IMR-90 (cell line): ENCODE measurements around the gene GLIPR1. TPM values are rescaled to one million over a fixed set of nuclear protein-coding genes. Genes with fewer than 3 reads are reported as not detected.

ENCODE experiments used
- ATAC-seq: fragments of 200-7000 bp; cut with Tn5 transposase; 2 replicates; pipeline ENCODE4 v1.9.1; 2020; ENCODE audit warnings: low read depth, mild to moderate bottlenecking, moderate library complexity
- BruUV-seq: library from RNA; stranded (reverse); fragments of 400-500 nt; replicated peaks from 2 replicates; lab custom pipeline; 2021; lab: Mats Ljungman, UMichigan
- CTCF ChIA-PET: fragments of 300-600 bp; formaldehyde crosslinking; extraction: SDS; loops from one replicate; lab custom pipeline; 2021; ENCODE audit warnings: antibody characterized with exemption; lab: Yijun Ruan, JAX
- POLR2A ChIA-PET: fragments of 300-600 bp; sonication (Branson Sonifier 250); formaldehyde crosslinking; loops from one replicate; lab custom pipeline; 2022; ENCODE audit warnings: antibody characterized with exemption; ENCODE audit not compliant: unreplicated experiment; lab: Charles Lee
- DNase-seq: peaks from one replicate; pipeline ENCODE4 v3.0.0; 2013
- H2AFZ ChIP-seq: replicated peaks from 2 replicates; pipeline ENCODE3; 2013; ENCODE audit warnings: low read length, mild to moderate bottlenecking; ENCODE audit not compliant: poor library complexity
- H2AK5ac ChIP-seq: 2 replicates; pipeline ENCODE4 v1.6.1; 2013; ENCODE audit warnings: low read depth, low read length, inconsistent platforms
- H2AK9ac ChIP-seq: replicated peaks from 2 replicates; pipeline ENCODE3; 2013; ENCODE audit warnings: mild to moderate bottlenecking, low read depth, low read length, moderate library complexity; ENCODE audit not compliant: poor library complexity
- H2BK120ac ChIP-seq: 2 replicates; pipeline ENCODE4 v1.6.1; 2013; ENCODE audit warnings: low read depth, low read length, inconsistent platforms
- H2BK15ac ChIP-seq: 3 replicates; pipeline ENCODE4 v1.6.1; 2013; ENCODE audit warnings: low read depth, low read length, inconsistent platforms
- H2BK20ac ChIP-seq: 2 replicates; pipeline ENCODE4 v1.6.1; 2013; ENCODE audit warnings: low read depth, mild to moderate bottlenecking, inconsistent platforms, low read length, moderate library complexity
- H2BK5ac ChIP-seq: 2 replicates; pipeline ENCODE4 v1.6.1; 2013; ENCODE audit warnings: mild to moderate bottlenecking, low read depth, low read length, inconsistent platforms; ENCODE audit not compliant: poor library complexity, severe bottlenecking
- H3K14ac ChIP-seq: replicated peaks from 2 replicates; pipeline ENCODE4 v1.6.1; 2013; ENCODE audit warnings: low read depth, low read length, inconsistent platforms
- H3K18ac ChIP-seq: 2 replicates; pipeline ENCODE4 v1.6.1; 2013; ENCODE audit warnings: low read depth, low read length, control low read depth
- H3K23ac ChIP-seq: 2 replicates; pipeline ENCODE4 v1.6.1; 2013; ENCODE audit warnings: low read depth, low read length, inconsistent platforms
- H3K27ac ChIP-seq: 2 replicates; pipeline ENCODE4 v1.5.1; 2013; ENCODE audit warnings: mild to moderate bottlenecking, control low read depth, low read length; ENCODE audit not compliant: insufficient read depth
- H3K27me3 ChIP-seq: 2 replicates; pipeline ENCODE4 v1.6.1; 2013; ENCODE audit warnings: low read length; ENCODE audit not compliant: control insufficient read depth, insufficient read depth
- H3K36me3 ChIP-seq: 2 replicates; pipeline ENCODE4 v1.6.1; 2013; ENCODE audit warnings: low read length, mixed read lengths; ENCODE audit not compliant: control insufficient read depth, insufficient read depth
- H3K4ac ChIP-seq: 2 replicates; pipeline ENCODE4 v1.6.1; 2013; ENCODE audit warnings: low read depth, low read length, inconsistent platforms
- H3K4me1 ChIP-seq: 2 replicates; pipeline ENCODE4 v1.6.1; 2013; ENCODE audit warnings: low read length, mixed read lengths; ENCODE audit not compliant: control insufficient read depth, insufficient read depth
- H3K4me2 ChIP-seq: 2 replicates; pipeline ENCODE4 v1.6.1; 2013; ENCODE audit warnings: low read depth, mild to moderate bottlenecking, control low read depth, low read length, moderate library complexity
- H3K4me3 ChIP-seq: 2 replicates; pipeline ENCODE4 v1.5.1; 2013; ENCODE audit warnings: low read depth, mild to moderate bottlenecking, control low read depth, low read length, moderate library complexity; ENCODE audit not compliant: insufficient read depth
- H3K56ac ChIP-seq: 2 replicates; pipeline ENCODE4 v1.6.1; 2013; ENCODE audit warnings: low read length, inconsistent platforms; ENCODE audit not compliant: insufficient read depth; ENCODE audit errors: extremely low read depth
- H3K79me1 ChIP-seq, 2 experiments: 2 replicates each; pipeline ENCODE4 v1.6.1; 2013; ENCODE audit warnings: low read length in 2 of 2, inconsistent platforms in 1 of 2, low read depth in 1 of 2
- H3K9ac ChIP-seq: 2 replicates; pipeline ENCODE4 v1.6.1; 2013; ENCODE audit warnings: low read depth, low read length, control low read depth
- H3K9me1 ChIP-seq: 2 replicates; pipeline ENCODE4 v1.6.1; 2013; ENCODE audit warnings: low read length, inconsistent platforms; ENCODE audit not compliant: insufficient read depth
- H3K9me3 ChIP-seq: 2 replicates; pipeline ENCODE4 v1.6.1; 2013; ENCODE audit warnings: low read length; ENCODE audit not compliant: control insufficient read depth, insufficient read depth
- H4K20me1 ChIP-seq: 2 replicates; pipeline ENCODE4 v1.6.1; 2013; ENCODE audit warnings: low read length, inconsistent platforms; ENCODE audit not compliant: insufficient read depth
- H4K5ac ChIP-seq: 2 replicates; pipeline ENCODE4 v1.6.1; 2013; ENCODE audit warnings: mild to moderate bottlenecking, low read depth, low read length, control low read depth
- H4K8ac ChIP-seq, 2 experiments: 2 replicates each; pipeline ENCODE4 v1.6.1; 2013; ENCODE audit warnings: low read depth in 2 of 2, low read length in 2 of 2, control low read depth in 1 of 2, inconsistent platforms in 1 of 2
- H4K91ac ChIP-seq: 2 replicates; pipeline ENCODE4 v1.6.1; 2013; ENCODE audit warnings: low read depth, low read length, inconsistent platforms; ENCODE audit not compliant: insufficient read depth
- BHLHE40 ChIP-seq: fragments of 150-350 bp; IDR thresholded peaks from 2 replicates; pipeline ENCODE4 v1.6.1; 2016; ENCODE audit warnings: mild to moderate bottlenecking, low read depth, low read length
- CEBPB ChIP-seq: IDR thresholded peaks from 2 replicates; pipeline ENCODE4 v1.6.1; 2012; ENCODE audit warnings: low read depth, low read length, improper control_type of control experiment
- CHD1 ChIP-seq: IDR thresholded peaks from 2 replicates; pipeline ENCODE4 v1.6.1; 2012; ENCODE audit warnings: low read depth, low read length, improper control_type of control experiment
- CTCF ChIP-seq: conservative IDR thresholded peaks from 2 replicates; pipeline ENCODE4 v1.5.1; 2012; ENCODE audit warnings: mild to moderate bottlenecking, low read depth, low read length, improper control_type of control experiment
- MAFK ChIP-seq: IDR thresholded peaks from 2 replicates; pipeline ENCODE4 v1.6.1; 2012; ENCODE audit warnings: low read depth, low read length, improper control_type of control experiment
- NFE2L2 ChIP-seq: fragments of 150-350 bp; IDR thresholded peaks from 2 replicates; pipeline ENCODE4 v1.6.1; 2016; ENCODE audit warnings: low read depth, mild to moderate bottlenecking, low read length
- RAD21 ChIP-seq: IDR thresholded peaks from 2 replicates; pipeline ENCODE4 v1.6.1; 2012; ENCODE audit warnings: low read length, improper control_type of control experiment
- RFX5 ChIP-seq: IDR thresholded peaks from 2 replicates; pipeline ENCODE4 v1.8.0; 2012; ENCODE audit warnings: low read depth, mild to moderate bottlenecking, low read length, moderate library complexity
- WGBS, 2 experiments: methylation state at CpG; one replicate each; pipeline versions ENCODE4 v1.1.5 to v1.1.7; 2013; ENCODE audit warnings: missing lambda C conversion rate in 2 of 2; ENCODE audit not compliant: insufficient read length in 1 of 2; ENCODE audit errors: extremely low coverage in 2 of 2; 5-methylcytosine and 5-hydroxymethylcytosine counted together
- dilution Hi-C: fragments of 300-500 bp; cut with HindIII; formaldehyde crosslinking; loops from one replicate; pipeline ENCODE4 v1.14.3; 2018; ENCODE audit warnings: low sequenced_read_pairs; ENCODE audit not compliant: unreplicated experiment
- in situ Hi-C: fragments of 300-500 bp; cut with MboI; formaldehyde crosslinking; loops from 3 replicates; pipeline ENCODE4 v1.14.3; 2019; ENCODE audit warnings: low sequenced_read_pairs, inconsistent platforms, mixed read lengths
- intact Hi-C: fragments of 100-400 bp; cut with micrococcal nuclease; formaldehyde crosslinking; loops from 2 replicates; pipeline ENCODE4 v1.10.0; 2022
- polyA plus RNA-seq, 3 experiments: library from polyadenylated mRNA; depleted of rRNA; stranded (reverse); fragments of >200 nt; gene quantifications; 2 replicates each; pipeline ENCODE4 v1.2.3, GENCODE V29; 2012; ENCODE audit warnings: low replicate concordance in 1 of 3
- total RNA-seq: library from RNA; depleted of rRNA; stranded (reverse); fragments of >200 nt; gene quantifications from 2 replicates; pipeline ENCODE4 v1.2.3, GENCODE V29; 2012
- TF ChIP-seq, protein P1 (sequence below): fragments of 150-350 bp; IDR thresholded peaks from 2 replicates; pipeline ENCODE4 v1.6.1; 2016; ENCODE audit warnings: low read depth, mild to moderate bottlenecking, low read length, moderate library complexity, borderline replicate concordance
- TF ChIP-seq, protein P2 (sequence below): fragments of 150-350 bp; IDR thresholded peaks from 2 replicates; pipeline ENCODE4 v1.6.1; 2017; ENCODE audit warnings: mild to moderate bottlenecking, antibody characterized with exemption, low read length, low read depth

GLIPR1 gene
- total and polyA plus RNA-seq, 2 of the 4 experiments (the other 2 are of a cell fraction): 268 to 327 TPM

GRCh38 chr12:75452675-75453330 lies 27.8 kb upstream of the GLIPR1 start (continued):
- TF ChIP-seq, protein P1, sequence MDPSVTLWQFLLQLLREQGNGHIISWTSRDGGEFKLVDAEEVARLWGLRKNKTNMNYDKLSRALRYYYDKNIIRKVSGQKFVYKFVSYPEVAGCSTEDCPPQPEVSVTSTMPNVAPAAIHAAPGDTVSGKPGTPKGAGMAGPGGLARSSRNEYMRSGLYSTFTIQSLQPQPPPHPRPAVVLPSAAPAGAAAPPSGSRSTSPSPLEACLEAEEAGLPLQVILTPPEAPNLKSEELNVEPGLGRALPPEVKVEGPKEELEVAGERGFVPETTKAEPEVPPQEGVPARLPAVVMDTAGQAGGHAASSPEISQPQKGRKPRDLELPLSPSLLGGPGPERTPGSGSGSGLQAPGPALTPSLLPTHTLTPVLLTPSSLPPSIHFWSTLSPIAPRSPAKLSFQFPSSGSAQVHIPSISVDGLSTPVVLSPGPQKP: no peak

- H3K23ac ChIP-seq: no peak overlapping the region
- H3K9ac ChIP-seq: no peak overlapping the region
- no peak overlapping the region for H2BK20ac ChIP-seq
- H2AK9ac ChIP-seq: no peak overlapping the region
- in situ Hi-C loops (no loop called here), dilution Hi-C loops (no loop called here), intact Hi-C loops (no loop called here)
- H3K79me1 ChIP-seq: no peaks in the 10 kb centered on the region
- no peak overlapping the region for H2BK120ac ChIP-seq
- no peak overlapping the region for H3K56ac ChIP-seq
- no peak overlapping the region for H4K5ac ChIP-seq
- H2AK5ac ChIP-seq: no peak overlapping the region
- no peak overlapping the region for H3K14ac ChIP-seq
- H4K91ac ChIP-seq: no peak overlapping the region
- H3K9me3 ChIP-seq: peaks cover 4% of the 10 kb centered on the region; the same call in 1 of the 2 replicates
- ChIA-PET CTCF (interaction anchor here (1.0 kb wide), 1 partner anchor 64 kb away, joined by 4 read pairs; no protein-coding TSS in a partner anchor), POLR2A (no interaction called here)
- no peak overlapping the region for H2AFZ ChIP-seq
- no peaks in the 10 kb centered on the region for H4K20me1 ChIP-seq
- no peak overlapping the region for H3K4me2 ChIP-seq
- no CpG with 5 or more reads among the region's 5 CpGs for WGBS, 2 experiments
- no peaks in the 10 kb centered on the region for H3K27me3 ChIP-seq
- DNase-seq (no peak), ATAC-seq (no peak)
- BruUV-seq: no TSS peak
- TF ChIP-seq RAD21 (no peak), CTCF (no peak), BHLHE40 (no peak), RFX5 (no peak), CHD1 (no peak), CEBPB (no peak), NFE2L2 (no peak), MAFK (no peak)
- TF ChIP-seq, protein P2, sequence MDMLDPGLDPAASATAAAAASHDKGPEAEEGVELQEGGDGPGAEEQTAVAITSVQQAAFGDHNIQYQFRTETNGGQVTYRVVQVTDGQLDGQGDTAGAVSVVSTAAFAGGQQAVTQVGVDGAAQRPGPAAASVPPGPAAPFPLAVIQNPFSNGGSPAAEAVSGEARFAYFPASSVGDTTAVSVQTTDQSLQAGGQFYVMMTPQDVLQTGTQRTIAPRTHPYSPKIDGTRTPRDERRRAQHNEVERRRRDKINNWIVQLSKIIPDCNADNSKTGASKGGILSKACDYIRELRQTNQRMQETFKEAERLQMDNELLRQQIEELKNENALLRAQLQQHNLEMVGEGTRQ: no peak
- no peak overlapping the region for H4K8ac ChIP-seq
- H2BK15ac ChIP-seq: no peak overlapping the region
- no peak overlapping the region for H3K4me3 ChIP-seq
- no peak overlapping the region for H2BK5ac ChIP-seq
- H3K18ac ChIP-seq: no peak overlapping the region
- H3K27ac ChIP-seq: no peak overlapping the region
- H3K9me1 ChIP-seq: no peaks in the 10 kb centered on the region; the same call in 1 of the 2 replicates
- no peak overlapping the region for H3K4ac ChIP-seq
- H3K4me1 ChIP-seq: no peaks in the 10 kb centered on the region
- H3K36me3 ChIP-seq: no peaks in the 10 kb centered on the region
Measured at GRCh38 chr12:75455839-75456238, 24.7 kb upstream of the GLIPR1 start.
